H9 (cell line): ENCODE results near the gene RIT2. TPM values are rescaled to one million over a fixed set of nuclear protein-coding genes. Genes with fewer than 3 reads are reported as not detected.

Experiments used
- DNase-seq: peaks from one replicate; pipeline ENCODE4 v3.0.0-alpha.2; 2017
- H2AFZ ChIP-seq: one replicate; pipeline ENCODE4 v1.6.1; 2013; ENCODE audit warnings: mild to moderate bottlenecking, low read length, control low read depth, moderate library complexity
- H2AK5ac ChIP-seq: 2 replicates; pipeline ENCODE4 v1.6.1; 2013; ENCODE audit warnings: low read length, control low read depth, mixed read lengths; ENCODE audit not compliant: insufficient read length
- H2BK120ac ChIP-seq: one replicate; pipeline ENCODE4 v1.6.1; 2013; ENCODE audit warnings: low read depth, mild to moderate bottlenecking, low read length, control low read depth, inconsistent platforms; ENCODE audit not compliant: poor library complexity, severe bottlenecking
- H2BK12ac ChIP-seq: 2 replicates; pipeline ENCODE4 v1.6.1; 2013; ENCODE audit warnings: low read length, control low read depth, mixed read lengths, low read depth; ENCODE audit not compliant: insufficient read length
- H2BK15ac ChIP-seq: 2 replicates; pipeline ENCODE4 v1.6.1; 2013; ENCODE audit warnings: low read depth, low read length, control low read depth
- H2BK20ac ChIP-seq: one replicate; pipeline ENCODE4 v1.6.1; 2013; ENCODE audit warnings: low read depth, mild to moderate bottlenecking, low read length, control low read depth, inconsistent platforms; ENCODE audit not compliant: poor library complexity, severe bottlenecking
- H2BK5ac ChIP-seq: 2 replicates; pipeline ENCODE4 v1.6.1; 2013; ENCODE audit warnings: low read length, control low read depth, mixed read lengths; ENCODE audit not compliant: insufficient read length
- H3K14ac ChIP-seq: 2 replicates; pipeline ENCODE4 v1.6.1; 2013; ENCODE audit warnings: low read length, control low read depth; ENCODE audit not compliant: insufficient read depth
- H3K18ac ChIP-seq: 2 replicates; pipeline ENCODE4 v1.6.1; 2013; ENCODE audit warnings: low read depth, mild to moderate bottlenecking, mixed read lengths, low read length, control low read depth; ENCODE audit not compliant: insufficient read length
- H3K23ac ChIP-seq: 2 replicates; pipeline ENCODE4 v1.6.1; 2013; ENCODE audit warnings: low read length, control low read depth, mixed read lengths, low read depth; ENCODE audit not compliant: insufficient read length
- H3K23me2 ChIP-seq: 2 replicates; pipeline ENCODE4 v1.6.1; 2013; ENCODE audit warnings: low read depth, mild to moderate bottlenecking, mixed read lengths, low read length, control low read depth; ENCODE audit not compliant: insufficient read length, poor library complexity, severe bottlenecking
- H3K27ac ChIP-seq: 2 replicates; pipeline ENCODE4 v1.5.1; 2013; ENCODE audit warnings: low read length, control low read depth, mixed read lengths, low read depth; ENCODE audit not compliant: insufficient read length
- H3K27me3 ChIP-seq: 2 replicates; pipeline ENCODE4 v1.6.1; 2013; ENCODE audit warnings: low read length, control low read depth, inconsistent platforms; ENCODE audit not compliant: insufficient read depth
- H3K4ac ChIP-seq: 2 replicates; pipeline ENCODE4 v1.6.1; 2013; ENCODE audit warnings: low read depth, mild to moderate bottlenecking, control low read depth, inconsistent platforms, low read length, moderate library complexity
- H3K4me1 ChIP-seq: 2 replicates; pipeline ENCODE4 v1.6.1; 2013; ENCODE audit warnings: low read length, control low read depth, inconsistent platforms; ENCODE audit not compliant: insufficient read depth
- H3K4me2 ChIP-seq: 2 replicates; pipeline ENCODE4 v1.6.1; 2013; ENCODE audit warnings: low read length, control low read depth, mixed read lengths; ENCODE audit not compliant: insufficient read length, insufficient read depth
- H3K56ac ChIP-seq: 2 replicates; pipeline ENCODE4 v1.6.1; 2013; ENCODE audit warnings: low read depth, mild to moderate bottlenecking, mixed read lengths, low read length, control low read depth; ENCODE audit not compliant: insufficient read length
- H3K79me1 ChIP-seq: 2 replicates; pipeline ENCODE4 v1.6.1; 2013; ENCODE audit warnings: low read depth, mild to moderate bottlenecking, moderate library complexity, low read length, control low read depth, inconsistent platforms; ENCODE audit not compliant: insufficient read depth, poor library complexity, severe bottlenecking
- H3K79me2 ChIP-seq: 2 replicates; pipeline ENCODE4 v1.6.1; 2013; ENCODE audit warnings: low read length, control low read depth, inconsistent platforms; ENCODE audit not compliant: insufficient read depth
- H3K9ac ChIP-seq: 2 replicates; pipeline ENCODE4 v1.6.1; 2013; ENCODE audit warnings: low read length, control low read depth, mixed read lengths; ENCODE audit not compliant: insufficient read length; ENCODE audit errors: extremely low read depth
- H3K9me3 ChIP-seq: one replicate; pipeline ENCODE4 v1.6.1; 2013; ENCODE audit warnings: low read depth, low read length, inconsistent platforms; ENCODE audit not compliant: control insufficient read depth
- H3T11ph ChIP-seq: one replicate; pipeline ENCODE4 v1.6.1; 2013; ENCODE audit warnings: mild to moderate bottlenecking, low read length, control low read depth, inconsistent platforms
- H4K20me1 ChIP-seq: one replicate; pipeline ENCODE4 v1.6.1; 2013; ENCODE audit not compliant: control insufficient read depth, insufficient read length, insufficient read depth
- H4K5ac ChIP-seq: 2 replicates; pipeline ENCODE4 v1.6.1; 2013; ENCODE audit warnings: low read depth, mild to moderate bottlenecking, mixed read lengths, low read length, control low read depth; ENCODE audit not compliant: insufficient read length
- H4K8ac ChIP-seq: replicated peaks from 2 replicates; pipeline ENCODE4 v1.6.1; 2013; ENCODE audit warnings: low read length, control low read depth, mixed read lengths, low read depth; ENCODE audit not compliant: insufficient read length
- H4K91ac ChIP-seq: 2 replicates; pipeline ENCODE4 v1.6.1; 2013; ENCODE audit warnings: low read depth, mild to moderate bottlenecking, moderate library complexity, mixed read lengths, low read length, control low read depth; ENCODE audit not compliant: insufficient read length
- H3K27ac Mint-ChIP-seq, 3 experiments: 2 replicates in 2 of 3; 3 replicates in 1 of 3; pipeline ENCODE4 v1.8.0; 2020 to 2021; ENCODE audit warnings: mixed read lengths in 3 of 3, mild to moderate bottlenecking in 1 of 3, moderate library complexity in 1 of 3
- H3K27me3 Mint-ChIP-seq: 2 replicates; pipeline ENCODE4 v1.8.0; 2021; ENCODE audit warnings: low read depth, mild to moderate bottlenecking, moderate library complexity, mixed read lengths
- H3K36me3 Mint-ChIP-seq, 3 experiments: 2 replicates in 2 of 3; 3 replicates in 1 of 3; pipeline ENCODE4 v1.8.0; 2020 to 2021; ENCODE audit warnings: low read depth in 3 of 3, mixed read lengths in 3 of 3; ENCODE audit not compliant: insufficient read depth in 1 of 3
- H3K4me1 Mint-ChIP-seq, 2 experiments: 2 replicates each; pipeline ENCODE4 v1.8.0; 2020; ENCODE audit warnings: mixed read lengths in 2 of 2
- H3K4me3 Mint-ChIP-seq, 2 experiments: 2 replicates in 1 of 2; 3 replicates in 1 of 2; pipeline ENCODE4 v1.8.0; 2020 to 2021; ENCODE audit warnings: mild to moderate bottlenecking in 2 of 2, mixed read lengths in 2 of 2, moderate library complexity in 1 of 2
- H3K9me3 Mint-ChIP-seq, 2 experiments: 2 replicates in 1 of 2; 3 replicates in 1 of 2; pipeline ENCODE4 v1.8.0; 2020; ENCODE audit warnings: mild to moderate bottlenecking in 2 of 2, mixed read lengths in 2 of 2, moderate library complexity in 1 of 2
- CTCF ChIP-seq: fragments of 200-600 bp; sonication (generic); conservative IDR thresholded peaks from 3 replicates; pipeline ENCODE4 v1.8.0; 2021; ENCODE audit warnings: antibody characterized with exemption, mild to moderate bottlenecking
- total RNA-seq: library from RNA; stranded (reverse); gene quantifications from 2 replicates; pipeline ENCODE4 v1.2.1, GENCODE V29; 2021

RIT2 gene
- total RNA-seq, 1 experiment from 2014 or later = 1.2 TPM

GRCh38 chr18:42745171-42745570 is 370.3 kb downstream of the RIT2 start:
- no peak overlapping the region for H2BK5ac ChIP-seq

More at GRCh38 chr18:42745171-42745570, 370.3 kb downstream of the RIT2 start:
- H3K79me2 ChIP-seq = 0 out of 2 replicates have a peak, but pooled peaks cover 2% of the 10 kb centered on the region
- no peak overlapping the region for H3K9ac ChIP-seq
- H3K27ac ChIP-seq = peak overlapping the region; percentile 89
- no peak overlapping the region for H2BK15ac ChIP-seq
- H2AK5ac ChIP-seq = no peak overlapping the region
- no peak overlapping the region for H4K5ac ChIP-seq
- Mint-ChIP-seq H3K9me3 (peaks cover 12 to 15% of the 10 kb centered on the region in 2 experiments), H3K36me3 (peaks cover 8 to 16% (median 16%) of the 10 kb centered on the region in 3 experiments), H3K4me3 (no peak overlapping the region), H3K4me1 (peaks cover 19 to 40% of the 10 kb centered on the region in 2 experiments), H3K27me3 (no peaks in the 10 kb centered on the region), H3K27ac (peak overlapping the region; percentile 46 to 93 (median 85); a peak in 4 of 7 replicates)
- no peak overlapping the region for H3T11ph ChIP-seq
- TF ChIP-seq CTCF = no peak
- H4K91ac ChIP-seq = no peak overlapping the region
- no peak overlapping the region for H3K23ac ChIP-seq
- no peaks in the 10 kb centered on the region for H3K27me3 ChIP-seq
- H3K4me2 ChIP-seq = no peak overlapping the region
- DNase-seq = no peak
- peak overlapping the region; percentile 75 for H2BK20ac ChIP-seq
- no peak overlapping the region for H4K8ac ChIP-seq
- H4K20me1 ChIP-seq = no peaks in the 10 kb centered on the region
- peaks cover 5% of the 10 kb centered on the region; the same call in 1 of the 2 replicates for H3K4me1 ChIP-seq
- no peaks in the 10 kb centered on the region for H3K9me3 ChIP-seq
- H3K79me1 ChIP-seq = no peaks in the 10 kb centered on the region
- H3K23me2 ChIP-seq = no peaks in the 10 kb centered on the region
- no peak overlapping the region for H2BK120ac ChIP-seq
- no peak overlapping the region for H2AFZ ChIP-seq
- no peak overlapping the region for H2BK12ac ChIP-seq
- no peak overlapping the region for H3K56ac ChIP-seq
- no peak overlapping the region for H3K4ac ChIP-seq
- H3K14ac ChIP-seq = no peak overlapping the region
- H3K18ac ChIP-seq = no peak overlapping the region
